Peyer's patch (tissue), 4 donors: ENCODE data around the gene ZNF444. TPM values are rescaled to one million over a fixed set of nuclear protein-coding genes. Genes with fewer than 3 reads are reported as not detected.
"Not testable (repeated sequence)": the region's sequence is repeated elsewhere in the genome, so short reads cannot be mapped to it uniquely, and the experiment has no call there.

Experiments
- DNase-seq, 3 donors: peaks; one replicate each; pipeline ENCODE4 v3.0.0-alpha.2; 2017 to 2019
- H3K27ac ChIP-seq, 4 donors: fragments of 200-600 bp; sonication (generic); one replicate each; pipeline ENCODE4 v1.5.1; 2016 to 2019
- H3K27me3 ChIP-seq, 2 donors: fragments of 200-600 bp; sonication (generic); one replicate each; pipeline ENCODE4 v1.5.1; 2019
- H3K36me3 ChIP-seq, 3 donors: fragments of 200-600 bp; sonication (generic); one replicate each; pipeline ENCODE4 v1.5.1; 2016 to 2019
- H3K4me1 ChIP-seq, 4 donors: fragments of 200-600 bp; sonication (generic); one replicate each; pipeline ENCODE4 v1.5.1; 2016 to 2019
- H3K4me3 ChIP-seq, 4 donors: fragments of 200-600 bp; sonication (generic); 1 replicate in 3 of 4; 2 replicates in 1 of 4; pipeline ENCODE4 v1.5.1; 2016 to 2019; ENCODE audit warnings: mild to moderate bottlenecking in 1 of 4
- H3K9me3 ChIP-seq, 4 donors: fragments of 200-600 bp; sonication (generic); one replicate each; pipeline ENCODE4 v1.5.1; 2016 to 2019; ENCODE audit warnings: mild to moderate bottlenecking in 1 of 4
- CTCF ChIP-seq, 6 experiments: fragments of 450-650 bp in 4 of 6; fragments of 200-600 bp in 2 of 6; sonication (generic) in 1 of 6; IDR thresholded peaks; one replicate each; pipeline ENCODE4 v1.5.1; 2017 to 2019; ENCODE audit warnings: antibody characterized with exemption in 6 of 6, mild to moderate bottlenecking in 3 of 6, moderate library complexity in 1 of 6
- POLR2A ChIP-seq, 2 donors: fragments of 450-650 bp; IDR thresholded peaks; one replicate each; pipeline ENCODE4 v1.5.1; 2017; ENCODE audit warnings: antibody characterized with exemption in 2 of 2, mild to moderate bottlenecking in 2 of 2, moderate library complexity in 2 of 2
- total RNA-seq, 4 donors: library from RNA; depleted of rRNA; stranded (reverse); fragments of >200 nt; gene quantifications; one replicate each; pipeline ENCODE4 v1.1.0, GENCODE V29; 2016

ZNF444 gene
- total RNA-seq, 4 donors from 2014 or later: 22.1 to 49.9 (median 33.2) TPM

DNA sequence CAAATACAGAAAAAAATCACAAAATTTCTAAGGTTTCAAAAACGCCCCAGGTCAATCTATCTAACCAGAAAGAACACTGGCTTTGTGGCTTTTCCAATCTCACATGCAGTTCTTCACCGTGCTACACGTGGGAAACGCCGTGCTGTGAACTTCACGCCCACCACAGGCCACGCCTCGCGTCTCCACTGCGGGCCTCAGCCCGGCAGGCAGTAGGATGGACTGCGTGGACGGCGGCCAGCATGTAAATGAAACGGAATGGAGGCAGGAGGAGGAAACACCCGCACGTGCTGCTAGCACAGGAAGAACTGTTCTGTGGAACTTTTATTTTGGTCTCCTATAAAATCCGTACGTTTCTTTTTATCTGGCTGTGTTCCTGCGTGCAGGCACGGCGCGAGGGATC is 43.8 kb upstream of the ZNF444 start:
- no peaks in the 10 kb centered on the region for H3K4me1 ChIP-seq
- no peak for DNase-seq
- no peak overlapping the region for H3K27ac ChIP-seq
- no peak overlapping the region for H3K4me3 ChIP-seq
- peaks cover 0 to 59% (median 0%) of the 10 kb centered on the region in 3 donors for H3K36me3 ChIP-seq
- no peaks in the 10 kb centered on the region for H3K9me3 ChIP-seq
- no peaks in the 10 kb centered on the region for H3K27me3 ChIP-seq
- TF ChIP-seq CTCF (IDR thresholded peaks at IDR 0.05) (no peak), POLR2A (IDR thresholded peaks at IDR 0.05) (no peak)

DNA sequence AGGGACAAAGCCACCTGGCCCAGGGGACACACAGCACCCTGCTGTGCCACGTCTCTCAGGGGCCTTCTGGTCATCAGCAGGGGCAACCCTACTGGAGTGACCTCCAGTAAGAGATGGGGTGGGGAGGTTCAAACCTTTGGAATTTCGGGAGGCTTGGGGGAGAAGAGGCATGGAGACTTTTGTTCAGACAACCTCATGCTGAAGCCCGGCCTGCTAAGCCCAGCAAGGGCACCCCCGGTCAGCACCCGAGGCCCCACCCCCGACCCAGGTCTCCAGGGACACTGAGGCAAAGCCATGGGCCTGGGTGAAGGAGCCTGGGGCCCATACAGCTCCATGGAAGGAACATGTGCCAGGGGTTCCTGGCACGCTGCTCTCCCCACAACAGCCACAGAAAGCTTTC is 43.3 kb upstream of the ZNF444 start:
- no peak for DNase-seq
- peaks cover 0 to 60% (median 0%) of the 10 kb centered on the region in 3 donors for H3K36me3 ChIP-seq
- TF ChIP-seq CTCF (IDR thresholded peaks at IDR 0.05): no peak
- no peak for TF ChIP-seq POLR2A (IDR thresholded peaks at IDR 0.05)
- H3K27me3 ChIP-seq: no peaks in the 10 kb centered on the region
- no peak overlapping the region for H3K4me3 ChIP-seq
- H3K27ac ChIP-seq: no peak overlapping the region
- H3K9me3 ChIP-seq: no peaks in the 10 kb centered on the region
- H3K4me1 ChIP-seq: no peaks in the 10 kb centered on the region

GRCh38 chr19:56098237-56098636 is 42.9 kb upstream of the ZNF444 start:
- H3K4me3 ChIP-seq, H3K4me1 ChIP-seq, DNase-seq, H3K9me3 ChIP-seq, H3K27me3 ChIP-seq, H3K27ac ChIP-seq: not testable (repeated sequence)
- peaks cover 0 to 60% (median 0%) of the 10 kb centered on the region in 3 donors for H3K36me3 ChIP-seq

DNA sequence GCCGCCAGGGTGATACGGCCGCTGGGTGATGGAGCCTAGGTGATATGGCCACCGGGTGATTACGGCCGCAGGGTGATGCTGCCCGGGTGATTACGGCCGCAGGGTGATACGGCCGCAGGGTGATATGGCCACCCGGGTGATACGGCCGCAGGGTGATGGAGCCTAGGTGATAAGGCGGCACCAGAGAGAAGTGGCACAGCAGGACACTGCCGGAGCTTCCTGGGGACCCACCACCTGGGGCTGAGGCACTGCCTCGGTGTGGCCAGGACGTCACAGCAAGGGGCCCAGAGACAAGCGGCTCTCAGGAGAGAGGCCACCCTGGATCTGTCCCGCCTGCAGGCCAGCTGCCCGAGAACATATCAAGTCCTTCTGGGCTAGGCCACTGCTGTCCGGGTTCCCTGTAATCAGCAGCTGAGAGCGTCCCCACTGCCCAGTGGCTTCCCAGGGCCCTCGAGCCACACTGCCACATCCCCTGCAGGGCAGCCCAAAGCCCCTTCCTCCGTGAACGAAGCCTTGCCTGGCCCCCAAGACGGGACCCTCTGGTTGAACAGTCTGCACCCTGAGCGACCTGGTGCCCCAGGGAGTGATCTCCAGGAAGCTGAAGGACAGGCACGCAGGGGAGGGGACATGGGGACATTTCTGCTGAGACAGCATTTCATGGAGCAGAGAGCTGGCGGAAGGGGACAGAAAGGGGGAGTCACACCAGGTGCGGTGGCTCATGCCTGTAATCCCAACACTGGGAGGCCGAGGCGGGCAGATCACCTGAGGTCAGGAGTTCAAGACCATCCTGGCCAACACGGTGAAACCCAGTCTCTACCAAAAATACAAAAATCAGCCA is 42.1 kb upstream of the ZNF444 start:
- H3K36me3 ChIP-seq: peaks cover 0 to 56% (median 0%) of the 10 kb centered on the region in 3 donors
- no peak for DNase-seq
- TF ChIP-seq CTCF (IDR thresholded peaks at IDR 0.05) (no peak), POLR2A (IDR thresholded peaks at IDR 0.05) (no peak)

GRCh38 chr19:56099638-56100539 is 41.2 kb upstream of the ZNF444 start:
- H3K4me3 ChIP-seq: no peak overlapping the region
- H3K27me3 ChIP-seq: no peaks in the 10 kb centered on the region
- peaks cover 0 to 51% (median 0%) of the 10 kb centered on the region in 3 donors for H3K36me3 ChIP-seq
- peaks cover 0 to 6% (median under 1%) of the 10 kb centered on the region in 4 donors for H3K4me1 ChIP-seq
- TF ChIP-seq POLR2A (IDR thresholded peaks at IDR 0.05) (no peak), CTCF (IDR thresholded peaks at IDR 0.05) (no peak)
- no peak overlapping the region for H3K27ac ChIP-seq
- DNase-seq: no peak
- H3K9me3 ChIP-seq: no peaks in the 10 kb centered on the region

More for the DNA sequence above, 42.1 kb upstream of the ZNF444 start:
- H3K27me3 ChIP-seq: no peaks in the 10 kb centered on the region
- no peak overlapping the region for H3K27ac ChIP-seq
- H3K4me1 ChIP-seq: no peaks in the 10 kb centered on the region
- no peaks in the 10 kb centered on the region for H3K9me3 ChIP-seq
- no peak overlapping the region for H3K4me3 ChIP-seq

DNA sequence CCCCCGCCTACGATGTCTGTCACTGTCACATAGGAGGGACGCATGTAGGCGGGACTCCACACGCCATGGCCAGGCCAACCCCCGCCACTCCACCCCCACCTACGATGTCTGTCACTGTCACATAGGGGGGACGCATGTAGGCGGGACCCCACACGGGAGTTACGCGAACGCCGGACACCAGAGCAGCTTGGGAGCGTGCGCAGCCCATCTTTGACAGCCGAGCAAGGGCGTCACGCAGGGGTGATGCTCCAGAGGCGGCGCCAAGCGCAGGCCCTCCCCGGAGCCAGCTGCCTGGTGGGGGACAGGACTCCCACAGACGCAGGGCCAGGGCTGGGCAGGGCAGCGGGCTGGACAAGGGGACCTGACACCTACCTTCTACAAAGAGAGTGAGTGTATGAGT is 40.0 kb upstream of the ZNF444 start:
- no peak overlapping the region for H3K4me3 ChIP-seq
- no peaks in the 10 kb centered on the region for H3K9me3 ChIP-seq
- peaks cover 0 to 41% (median 0%) of the 10 kb centered on the region in 3 donors for H3K36me3 ChIP-seq
- H3K27ac ChIP-seq: no peak overlapping the region
- TF ChIP-seq CTCF (IDR thresholded peaks at IDR 0.05) (no peak), POLR2A (IDR thresholded peaks at IDR 0.05) (no peak)
- H3K4me1 ChIP-seq: peaks cover 0 to 17% (median 4%) of the 10 kb centered on the region in 4 donors
- no peak for DNase-seq
- no peaks in the 10 kb centered on the region for H3K27me3 ChIP-seq
